HG03103 (cell line): Measurements from ENCODE around the gene GRM4.
"Not testable (repeated sequence)": the region's sequence is repeated elsewhere in the genome, so short reads cannot be mapped to it uniquely, and the experiment has no call there.

Experiments
- ATAC-seq: cut with Tn5 transposase; IDR thresholded peaks from one replicate; pipeline ENCODE4 v1.9.1; 2021; ENCODE audit warnings: low read depth; ENCODE audit not compliant: unreplicated experiment

The GRM4 gene

GRCh38 chr6:34029489-34030280 lies 116.2 kb downstream of the GRM4 start:
- no peak for ATAC-seq

- ATAC-seq = no peak
These were observed 117.1 kb downstream of the GRM4 start for GRCh38 chr6:34028691-34029360.

GRCh38 chr6:34027939-34028441 lies 117.9 kb downstream of the GRM4 start:
- no peak for ATAC-seq

- ATAC-seq = no peak
These were observed 118.4 kb downstream of the GRM4 start for GRCh38 chr6:34027445-34027936.

- no peak for ATAC-seq
These were observed 120.0 kb downstream of the GRM4 start for GRCh38 chr6:34025861-34026260.

GRCh38 chr6:34025112-34025807 lies 120.6 kb downstream of the GRM4 start:
- no peak for ATAC-seq

- no peak for ATAC-seq
These were observed 123.0 kb downstream of the GRM4 start for GRCh38 chr6:34022873-34023255.

- ATAC-seq = no peak
These were observed 123.5 kb downstream of the GRM4 start for GRCh38 chr6:34022250-34022872.

GRCh38 chr6:34021554-34022190 lies 124.2 kb downstream of the GRM4 start:
- no peak for ATAC-seq

GRCh38 chr6:34020807-34021553 lies 124.9 kb downstream of the GRM4 start:
- ATAC-seq = no peak

- ATAC-seq = no peak
These were observed 125.6 kb downstream of the GRM4 start for GRCh38 chr6:34020278-34020677.

- ATAC-seq = no peak
These were observed 126.8 kb downstream of the GRM4 start for GRCh38 chr6:34018961-34019606.

- no peak for ATAC-seq
These were observed 127.9 kb downstream of the GRM4 start for GRCh38 chr6:34018026-34018425.

GRCh38 chr6:34017106-34017805 lies 128.6 kb downstream of the GRM4 start:
- ATAC-seq = no peak

- ATAC-seq = not testable (repeated sequence)
These were observed 129.3 kb downstream of the GRM4 start for GRCh38 chr6:34016573-34016972.

- ATAC-seq = no peak
These were observed 130.3 kb downstream of the GRM4 start for GRCh38 chr6:34015586-34015985.

GRCh38 chr6:34011264-34011663 lies 134.6 kb downstream of the GRM4 start:
- ATAC-seq = no peak

GRCh38 chr6:34005901-34006531 lies 139.9 kb downstream of the GRM4 start:
- no peak for ATAC-seq
